T-helper 2 cell treated with Interferon-gamma antibody and Interleukin-4, amounts not matched to agents 5 μg/mL and 100 μg/mL, for 36 hours (primary cell): ENCODE data around the gene MTRF1L.

Experiments used
- DNase-seq: peaks from one replicate; pipeline ENCODE4 v3.0.0; 2021; ENCODE audit warnings: low spot score
- H3K27ac Mint-ChIP-seq: one replicate; pipeline ENCODE4 v1.8.0; 2021; ENCODE audit warnings: mild to moderate bottlenecking, mixed read lengths
- H3K27me3 Mint-ChIP-seq: one replicate; pipeline ENCODE4 v1.8.0; 2021; ENCODE audit warnings: low read depth, mixed read lengths
- H3K36me3 Mint-ChIP-seq: one replicate; pipeline ENCODE4 v1.8.0; 2021; ENCODE audit warnings: low read depth, mixed read lengths
- H3K4me1 Mint-ChIP-seq: one replicate; pipeline ENCODE4 v1.8.0; 2021; ENCODE audit warnings: low read depth, mixed read lengths
- H3K4me3 Mint-ChIP-seq: one replicate; pipeline ENCODE4 v1.8.0; 2022; ENCODE audit warnings: mild to moderate bottlenecking, moderate library complexity, mixed read lengths
- H3K9me3 Mint-ChIP-seq: one replicate; pipeline ENCODE4 v1.8.0; 2021; ENCODE audit warnings: mixed read lengths

The MTRF1L gene

DNA sequence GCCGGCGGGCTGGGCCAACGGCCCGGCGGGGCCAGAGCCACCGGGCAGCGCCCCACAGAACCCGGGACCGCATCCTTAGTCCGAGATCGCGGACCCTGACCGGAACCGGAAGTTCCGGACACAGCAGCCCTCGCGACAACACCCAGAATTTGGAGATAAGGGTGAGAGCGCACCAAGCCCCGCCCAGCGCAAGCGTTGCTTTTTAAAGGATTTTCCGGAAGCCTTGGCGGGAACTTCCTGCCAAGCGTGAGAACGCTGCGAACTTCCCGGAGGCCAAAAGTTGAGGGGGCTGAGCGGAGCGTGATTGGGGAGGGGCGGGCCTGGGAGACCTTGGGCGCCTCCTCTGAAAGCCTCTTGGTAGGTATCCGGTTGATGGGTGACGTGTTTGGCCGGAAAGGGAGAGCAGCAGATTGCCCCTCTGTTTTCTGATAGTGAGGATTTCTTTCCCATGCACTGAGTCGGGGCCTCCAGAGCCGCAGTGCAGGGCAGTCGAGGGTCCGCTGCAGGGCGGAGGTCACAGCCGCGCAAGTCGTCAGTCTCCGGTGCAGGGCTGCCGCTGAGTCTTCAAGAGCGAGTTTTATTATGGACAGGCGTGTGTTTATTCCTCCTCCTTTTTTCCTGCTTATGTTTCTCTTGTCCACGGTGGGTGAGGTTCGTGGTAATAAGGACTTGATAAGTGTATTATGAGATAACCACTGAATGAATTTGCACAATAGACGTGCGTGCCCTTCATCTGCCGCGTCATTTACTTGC, at the start of gene MTRF1L:
TSS of gene MTRF1L (minus strand) at position 97 of the 753 bp plus-strand sequence. CDS start at position 73, 24 bp downstream.
- peaks cover 30% of the 10 kb centered on the region for H3K4me1 Mint-ChIP-seq
- H3K27me3 Mint-ChIP-seq, result peaks cover 12% of the 10 kb centered on the region

GRCh38 chr6:153051801-153052200, 49.3 kb upstream of the MTRF1L start:
- Mint-ChIP-seq H3K4me1 (no peaks in the 10 kb centered on the region), H3K9me3 (no peaks in the 10 kb centered on the region), H3K36me3 (no peaks in the 10 kb centered on the region), H3K27ac (no peak overlapping the region), H3K27me3 (peaks cover 4% of the 10 kb centered on the region), H3K4me3 (no peak overlapping the region)
- no peak for DNase-seq

More for the DNA sequence above, at the start of gene MTRF1L:
- H3K36me3 Mint-ChIP-seq, result peaks cover 27% of the 10 kb centered on the region
- H3K27ac Mint-ChIP-seq, result peak within 1 kb of the TSS; percentile 90
- H3K9me3 Mint-ChIP-seq, result no peaks in the 10 kb centered on the region
- peak within 1 kb of the TSS; percentile 91 for H3K4me3 Mint-ChIP-seq
- peak; percentile 89 for DNase-seq

DNA sequence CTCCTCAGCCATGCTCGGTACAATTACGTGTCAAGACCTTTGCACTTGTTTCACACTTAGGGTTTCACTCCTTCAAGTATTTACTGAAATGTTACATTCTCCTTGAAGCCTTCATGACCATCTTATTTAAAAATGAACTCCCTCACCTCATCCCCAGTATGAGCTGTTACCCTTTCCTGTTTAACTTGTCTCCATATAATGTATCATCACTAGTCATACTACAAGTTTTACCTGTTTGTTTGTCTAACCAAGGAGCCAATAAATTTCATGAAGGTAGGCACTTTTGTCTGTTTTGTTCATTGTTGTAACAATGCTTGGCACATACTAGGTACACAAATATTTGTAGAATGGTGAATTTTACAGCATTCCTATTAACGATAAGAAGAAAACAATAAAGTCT, 46.1 kb upstream of the MTRF1L start:
- Mint-ChIP-seq H3K4me3 (no peak overlapping the region), H3K4me1 (no peaks in the 10 kb centered on the region), H3K27me3 (peaks cover 4% of the 10 kb centered on the region), H3K27ac (no peak overlapping the region), H3K9me3 (no peaks in the 10 kb centered on the region), H3K36me3 (no peaks in the 10 kb centered on the region)
- no peak for DNase-seq

- H3K27ac Mint-ChIP-seq, result no peak overlapping the region
- no peaks in the 10 kb centered on the region for H3K36me3 Mint-ChIP-seq
- no peak for DNase-seq
- H3K4me1 Mint-ChIP-seq, result no peaks in the 10 kb centered on the region
- peaks cover 4% of the 10 kb centered on the region for H3K27me3 Mint-ChIP-seq
- H3K4me3 Mint-ChIP-seq, result no peak overlapping the region
- H3K9me3 Mint-ChIP-seq, result no peaks in the 10 kb centered on the region
Measured at GRCh38 chr6:153047386-153047785, 44.9 kb upstream of the MTRF1L start.

GRCh38 chr6:153045271-153045670, 42.8 kb upstream of the MTRF1L start:
- H3K4me3 Mint-ChIP-seq, result no peak overlapping the region
- no peaks in the 10 kb centered on the region for H3K27me3 Mint-ChIP-seq
- no peak overlapping the region for H3K27ac Mint-ChIP-seq
- no peak for DNase-seq
- no peaks in the 10 kb centered on the region for H3K4me1 Mint-ChIP-seq
- H3K36me3 Mint-ChIP-seq, result no peaks in the 10 kb centered on the region
- H3K9me3 Mint-ChIP-seq, result no peaks in the 10 kb centered on the region

DNA sequence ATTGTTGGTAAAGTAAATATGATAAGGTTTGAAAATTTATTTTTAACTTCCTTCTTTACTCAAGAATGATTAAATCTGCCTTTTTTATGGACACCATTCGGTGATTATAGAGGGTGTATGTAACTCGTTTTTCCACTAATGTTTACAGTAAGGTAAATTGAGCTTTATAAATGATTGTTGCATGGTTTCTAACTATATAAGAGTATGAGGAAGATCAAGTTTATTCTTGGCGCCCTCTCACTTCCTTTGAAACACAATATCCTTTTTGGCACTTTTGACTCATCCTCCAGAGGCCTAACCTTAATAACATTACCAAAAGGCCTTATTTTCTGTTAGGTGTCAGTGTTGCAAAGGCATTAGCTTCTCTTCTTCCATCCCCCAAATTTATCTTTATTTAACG, 41.8 kb upstream of the MTRF1L start:
- no peaks in the 10 kb centered on the region for H3K9me3 Mint-ChIP-seq
- H3K4me1 Mint-ChIP-seq, result no peaks in the 10 kb centered on the region
- H3K27ac Mint-ChIP-seq, result no peak overlapping the region
- no peaks in the 10 kb centered on the region for H3K27me3 Mint-ChIP-seq
- no peaks in the 10 kb centered on the region for H3K36me3 Mint-ChIP-seq
- no peak for DNase-seq
- H3K4me3 Mint-ChIP-seq, result no peak overlapping the region

DNA sequence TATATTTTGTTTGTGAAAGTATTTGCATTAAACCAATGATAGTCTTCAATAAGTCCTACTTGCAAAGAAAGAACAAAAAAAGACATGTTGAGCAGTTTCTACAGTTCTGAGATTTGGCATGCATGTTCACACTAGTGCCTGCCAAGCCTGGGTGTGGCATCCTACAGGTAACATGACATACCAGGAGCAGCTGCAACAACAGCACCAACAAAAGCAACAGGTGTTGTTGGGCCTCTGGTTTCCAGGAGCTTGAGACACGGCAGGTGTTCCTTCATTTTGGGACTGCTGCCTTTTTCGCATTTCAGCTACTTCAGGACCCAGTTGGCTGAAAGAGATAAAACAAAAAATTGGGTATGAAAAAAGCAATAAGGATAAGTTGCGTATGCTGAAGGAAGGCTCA, 41.2 kb upstream of the MTRF1L start:
- Mint-ChIP-seq H3K4me3 (no peak overlapping the region), H3K27me3 (no peaks in the 10 kb centered on the region), H3K36me3 (no peaks in the 10 kb centered on the region), H3K27ac (no peak overlapping the region), H3K9me3 (no peaks in the 10 kb centered on the region), H3K4me1 (no peaks in the 10 kb centered on the region)
- no peak for DNase-seq

- H3K4me1 Mint-ChIP-seq, result no peaks in the 10 kb centered on the region
- DNase-seq, result no peak
- no peaks in the 10 kb centered on the region for H3K9me3 Mint-ChIP-seq
- no peak overlapping the region for H3K4me3 Mint-ChIP-seq
- no peak overlapping the region for H3K27ac Mint-ChIP-seq
- peaks cover 2% of the 10 kb centered on the region for H3K27me3 Mint-ChIP-seq
- no peaks in the 10 kb centered on the region for H3K36me3 Mint-ChIP-seq
Measured at GRCh38 chr6:153038378-153039057, 36.0 kb upstream of the MTRF1L start.

- Mint-ChIP-seq H3K27ac (no peak overlapping the region), H3K9me3 (no peaks in the 10 kb centered on the region), H3K4me1 (no peaks in the 10 kb centered on the region), H3K36me3 (no peaks in the 10 kb centered on the region), H3K4me3 (no peak overlapping the region), H3K27me3 (peaks cover 12% of the 10 kb centered on the region)
- DNase-seq, result no peak
Measured at GRCh38 chr6:153034139-153034538, 31.6 kb upstream of the MTRF1L start.

DNA sequence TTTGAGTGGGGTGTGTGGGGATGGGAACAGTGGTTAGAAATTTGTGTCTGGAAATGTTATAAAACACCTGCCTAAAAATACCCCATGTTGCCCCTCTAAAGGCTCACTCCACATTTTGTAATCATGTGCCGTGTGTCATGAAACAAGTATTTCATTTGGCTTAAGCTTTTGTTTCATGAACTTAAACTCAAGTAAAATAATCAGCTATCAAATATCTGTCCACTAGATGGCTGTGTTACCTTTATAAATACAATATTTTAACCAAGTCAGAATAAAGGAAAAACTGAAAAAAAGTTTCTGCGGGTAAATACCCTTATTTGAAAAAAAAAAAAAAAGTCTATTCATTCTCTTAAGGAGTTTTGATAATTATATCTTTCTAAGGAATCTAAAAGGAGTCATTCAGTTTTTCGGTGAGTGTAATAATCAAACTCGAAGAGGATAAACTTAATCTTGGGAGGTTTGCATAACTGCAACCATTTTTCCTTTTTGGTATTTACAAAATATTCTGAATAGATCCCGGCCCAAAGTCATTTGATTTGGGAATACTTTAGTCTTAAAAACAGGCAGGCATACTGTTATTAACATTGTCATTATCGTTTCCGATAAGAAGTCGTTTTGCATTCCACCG, 29.9 kb upstream of the MTRF1L start:
- Mint-ChIP-seq H3K4me1 (no peaks in the 10 kb centered on the region), H3K27me3 (peaks cover 17% of the 10 kb centered on the region), H3K4me3 (no peak overlapping the region), H3K27ac (no peak overlapping the region), H3K9me3 (no peaks in the 10 kb centered on the region), H3K36me3 (no peaks in the 10 kb centered on the region)
- no peak for DNase-seq

GRCh38 chr6:153031335-153031955, 28.9 kb upstream of the MTRF1L start:
- Mint-ChIP-seq H3K27me3 (peaks cover 22% of the 10 kb centered on the region), H3K4me3 (no peak overlapping the region), H3K36me3 (no peaks in the 10 kb centered on the region), H3K9me3 (no peaks in the 10 kb centered on the region), H3K4me1 (no peaks in the 10 kb centered on the region), H3K27ac (no peak overlapping the region)
- no peak for DNase-seq

- H3K4me1 Mint-ChIP-seq, result peaks cover 1% of the 10 kb centered on the region
- DNase-seq, result no peak
- no peak overlapping the region for H3K4me3 Mint-ChIP-seq
- peaks cover 26% of the 10 kb centered on the region for H3K27me3 Mint-ChIP-seq
- H3K27ac Mint-ChIP-seq, result no peak overlapping the region
- no peaks in the 10 kb centered on the region for H3K36me3 Mint-ChIP-seq
- H3K9me3 Mint-ChIP-seq, result no peaks in the 10 kb centered on the region
Measured at GRCh38 chr6:153028963-153029362, 26.5 kb upstream of the MTRF1L start.

GRCh38 chr6:153028286-153028685, 25.8 kb upstream of the MTRF1L start:
- H3K9me3 Mint-ChIP-seq, result no peaks in the 10 kb centered on the region
- no peak for DNase-seq
- H3K4me1 Mint-ChIP-seq, result peaks cover 1% of the 10 kb centered on the region
- no peak overlapping the region for H3K27ac Mint-ChIP-seq
- H3K27me3 Mint-ChIP-seq, result peaks cover 29% of the 10 kb centered on the region
- H3K4me3 Mint-ChIP-seq, result no peak overlapping the region
- no peaks in the 10 kb centered on the region for H3K36me3 Mint-ChIP-seq

DNA sequence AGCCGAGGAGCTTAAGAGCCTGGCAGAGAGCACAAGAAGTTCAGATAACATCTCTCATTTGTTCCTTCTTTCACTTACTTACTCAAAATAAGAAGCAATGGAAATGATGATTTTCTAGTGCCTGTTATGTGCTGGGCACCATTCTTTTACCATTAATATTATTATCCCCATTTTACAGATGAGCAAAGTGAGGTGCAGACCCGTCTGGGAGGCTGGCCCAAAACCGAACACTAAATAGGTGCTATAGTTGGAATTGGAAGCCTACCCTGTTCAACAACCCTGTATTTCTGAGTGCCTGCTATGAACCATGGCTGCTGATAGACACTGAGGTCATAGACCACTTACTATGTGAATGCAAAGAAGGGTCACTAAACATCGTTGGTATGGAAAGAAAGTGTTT, 25.0 kb upstream of the MTRF1L start:
- H3K36me3 Mint-ChIP-seq, result no peaks in the 10 kb centered on the region
- no peaks in the 10 kb centered on the region for H3K9me3 Mint-ChIP-seq
- peaks cover 1% of the 10 kb centered on the region for H3K4me1 Mint-ChIP-seq
- H3K27me3 Mint-ChIP-seq, result peaks cover 33% of the 10 kb centered on the region
- no peak overlapping the region for H3K4me3 Mint-ChIP-seq
- DNase-seq, result no peak
- H3K27ac Mint-ChIP-seq, result no peak overlapping the region
